GM23338 (cell line): ENCODE data around the gene TNIP2. TPM values are rescaled to one million over a fixed set of nuclear protein-coding genes. Genes with fewer than 3 reads are reported as not detected.

ENCODE experiments used
- ATAC-seq: fragments of 200-7000 bp; cut with Tn5 transposase; 3 replicates; pipeline ENCODE4 v1.9.1; 2020
- DNase-seq: peaks from one replicate; pipeline ENCODE4 v3.0.0-alpha.2; 2015; ENCODE audit warnings: low spot score
- H2AFZ ChIP-seq: fragments of 200-600 bp; sonication (generic); 2 replicates; pipeline ENCODE4 v1.8.0; 2016; ENCODE audit warnings: antibody characterized with exemption, mild to moderate bottlenecking, moderate library complexity
- H3F3A ChIP-seq: fragments of 200-600 bp; sonication (generic); replicated peaks from 2 replicates; pipeline ENCODE4 v1.8.0; 2017; ENCODE audit warnings: antibody characterized with exemption, mixed run types, low read depth
- H3K27ac ChIP-seq: fragments of 200-600 bp; sonication (generic); 2 replicates; pipeline ENCODE4 v1.6.1; 2016; ENCODE audit warnings: low read depth
- H3K27me3 ChIP-seq: fragments of 200-600 bp; sonication (generic); 2 replicates; pipeline ENCODE4 v1.8.0; 2016; ENCODE audit warnings: mild to moderate bottlenecking, mixed run types, moderate library complexity; ENCODE audit not compliant: insufficient read depth
- H3K36me3 ChIP-seq: fragments of 200-600 bp; sonication (generic); 2 replicates; pipeline ENCODE4 v1.8.0; 2016; ENCODE audit warnings: mild to moderate bottlenecking; ENCODE audit not compliant: insufficient read depth
- H3K4me1 ChIP-seq: fragments of 200-600 bp; sonication (generic); 2 replicates; pipeline ENCODE4 v1.8.0; 2016; ENCODE audit warnings: mild to moderate bottlenecking, moderate library complexity; ENCODE audit not compliant: insufficient read depth
- H3K4me2 ChIP-seq: fragments of 200-600 bp; sonication (generic); 2 replicates; pipeline ENCODE4 v1.7.1; 2017; ENCODE audit warnings: mixed run types
- H3K4me3 ChIP-seq: fragments of 200-600 bp; sonication (generic); 2 replicates; pipeline ENCODE4 v1.6.1; 2016; ENCODE audit warnings: mixed run types
- H3K79me2 ChIP-seq: fragments of 200-600 bp; sonication (generic); replicated peaks from 2 replicates; pipeline ENCODE4 v1.8.0; 2017; ENCODE audit warnings: mild to moderate bottlenecking; ENCODE audit not compliant: insufficient read depth
- H3K9me2 ChIP-seq: fragments of 200-600 bp; sonication (generic); 2 replicates; pipeline ENCODE4 v1.8.0; 2017; ENCODE audit not compliant: insufficient read depth
- H4K20me1 ChIP-seq: fragments of 200-600 bp; sonication (generic); replicated peaks from 2 replicates; pipeline ENCODE4 v1.8.0; 2017; ENCODE audit warnings: mild to moderate bottlenecking; ENCODE audit not compliant: insufficient read depth
- H3K27ac Mint-ChIP-seq: 2 replicates; pipeline ENCODE4 v1.8.0; 2020; ENCODE audit warnings: inconsistent platforms, mild to moderate bottlenecking, moderate library complexity, mixed read lengths
- H3K27me3 Mint-ChIP-seq: 3 replicates; pipeline ENCODE4 v1.8.0; 2022; ENCODE audit warnings: low read depth, mild to moderate bottlenecking, moderate library complexity, mixed read lengths, inconsistent platforms; ENCODE audit not compliant: insufficient read depth, poor library complexity
- H3K36me3 Mint-ChIP-seq: 3 replicates; pipeline ENCODE4 v1.8.0; 2021; ENCODE audit warnings: low read depth, mild to moderate bottlenecking, inconsistent platforms, moderate library complexity, mixed read lengths
- H3K4me1 Mint-ChIP-seq: 3 replicates; pipeline ENCODE4 v1.8.0; 2020; ENCODE audit warnings: mild to moderate bottlenecking, inconsistent platforms, mixed read lengths
- H3K4me3 Mint-ChIP-seq: 3 replicates; pipeline ENCODE4 v1.8.0; 2021; ENCODE audit warnings: moderate library complexity, mild to moderate bottlenecking, inconsistent platforms, mixed read lengths
- H3K9me3 Mint-ChIP-seq: 3 replicates; pipeline ENCODE4 v1.8.0; 2020; ENCODE audit warnings: moderate library complexity, mild to moderate bottlenecking, inconsistent platforms, mixed read lengths
- NANOG ChIP-seq: IDR thresholded peaks from 2 replicates; pipeline ENCODE4 v1.6.1; 2016; ENCODE audit warnings: antibody characterized with exemption, borderline replicate concordance
- polyA plus RNA-seq: library from polyadenylated mRNA; unstranded; fragments of >200 nt; fragmentation: Nextera tagmentation; extraction: Ambion mirVana; gene quantifications from 2 replicates; pipeline ENCODE4 v1.2.1, GENCODE V29; 2016
- total RNA-seq: library from RNA; depleted of rRNA; stranded (reverse); fragments of >200 nt; shearing (Covaris generic); gene quantifications from 2 replicates; pipeline ENCODE4 v1.2.3, GENCODE V29; 2014
- TF ChIP-seq, protein P1 (sequence below): fragments of 250-450 bp; sonication (Bioruptor Pico); IDR thresholded peaks from 2 replicates; pipeline ENCODE4 v1.5.0; 2020; ENCODE audit warnings: mild to moderate bottlenecking, moderate library complexity
- TF ChIP-seq, protein P2 (sequence below): IDR thresholded peaks from 2 replicates; pipeline ENCODE4 v1.6.1; 2016; ENCODE audit warnings: antibody characterized with exemption

The TNIP2 gene
- total and polyA plus RNA-seq, 2 experiments from 2014 or later = 34.8 to 61.4 TPM

DNA sequence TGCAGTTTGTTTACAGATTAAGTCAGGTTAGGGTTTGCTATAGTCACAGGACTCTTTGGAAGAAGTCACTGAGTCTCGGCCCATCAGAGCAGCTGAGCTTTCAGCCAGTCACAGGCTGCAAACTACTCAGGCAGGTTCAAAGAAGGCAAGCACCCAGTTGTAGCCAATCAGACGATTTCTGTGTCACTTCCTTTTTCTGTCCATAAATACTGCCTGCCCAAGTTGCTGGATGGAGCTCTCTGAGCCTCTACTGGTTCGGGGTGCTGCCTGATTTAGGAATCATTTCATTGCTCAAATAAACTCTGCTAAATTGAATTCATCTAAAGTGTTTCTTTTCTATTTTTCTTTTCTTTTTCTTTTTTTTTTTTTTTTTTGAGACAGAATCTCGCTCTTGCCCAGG lies 29.5 kb upstream of the TNIP2 start (continued):
- TF ChIP-seq, protein P1, sequence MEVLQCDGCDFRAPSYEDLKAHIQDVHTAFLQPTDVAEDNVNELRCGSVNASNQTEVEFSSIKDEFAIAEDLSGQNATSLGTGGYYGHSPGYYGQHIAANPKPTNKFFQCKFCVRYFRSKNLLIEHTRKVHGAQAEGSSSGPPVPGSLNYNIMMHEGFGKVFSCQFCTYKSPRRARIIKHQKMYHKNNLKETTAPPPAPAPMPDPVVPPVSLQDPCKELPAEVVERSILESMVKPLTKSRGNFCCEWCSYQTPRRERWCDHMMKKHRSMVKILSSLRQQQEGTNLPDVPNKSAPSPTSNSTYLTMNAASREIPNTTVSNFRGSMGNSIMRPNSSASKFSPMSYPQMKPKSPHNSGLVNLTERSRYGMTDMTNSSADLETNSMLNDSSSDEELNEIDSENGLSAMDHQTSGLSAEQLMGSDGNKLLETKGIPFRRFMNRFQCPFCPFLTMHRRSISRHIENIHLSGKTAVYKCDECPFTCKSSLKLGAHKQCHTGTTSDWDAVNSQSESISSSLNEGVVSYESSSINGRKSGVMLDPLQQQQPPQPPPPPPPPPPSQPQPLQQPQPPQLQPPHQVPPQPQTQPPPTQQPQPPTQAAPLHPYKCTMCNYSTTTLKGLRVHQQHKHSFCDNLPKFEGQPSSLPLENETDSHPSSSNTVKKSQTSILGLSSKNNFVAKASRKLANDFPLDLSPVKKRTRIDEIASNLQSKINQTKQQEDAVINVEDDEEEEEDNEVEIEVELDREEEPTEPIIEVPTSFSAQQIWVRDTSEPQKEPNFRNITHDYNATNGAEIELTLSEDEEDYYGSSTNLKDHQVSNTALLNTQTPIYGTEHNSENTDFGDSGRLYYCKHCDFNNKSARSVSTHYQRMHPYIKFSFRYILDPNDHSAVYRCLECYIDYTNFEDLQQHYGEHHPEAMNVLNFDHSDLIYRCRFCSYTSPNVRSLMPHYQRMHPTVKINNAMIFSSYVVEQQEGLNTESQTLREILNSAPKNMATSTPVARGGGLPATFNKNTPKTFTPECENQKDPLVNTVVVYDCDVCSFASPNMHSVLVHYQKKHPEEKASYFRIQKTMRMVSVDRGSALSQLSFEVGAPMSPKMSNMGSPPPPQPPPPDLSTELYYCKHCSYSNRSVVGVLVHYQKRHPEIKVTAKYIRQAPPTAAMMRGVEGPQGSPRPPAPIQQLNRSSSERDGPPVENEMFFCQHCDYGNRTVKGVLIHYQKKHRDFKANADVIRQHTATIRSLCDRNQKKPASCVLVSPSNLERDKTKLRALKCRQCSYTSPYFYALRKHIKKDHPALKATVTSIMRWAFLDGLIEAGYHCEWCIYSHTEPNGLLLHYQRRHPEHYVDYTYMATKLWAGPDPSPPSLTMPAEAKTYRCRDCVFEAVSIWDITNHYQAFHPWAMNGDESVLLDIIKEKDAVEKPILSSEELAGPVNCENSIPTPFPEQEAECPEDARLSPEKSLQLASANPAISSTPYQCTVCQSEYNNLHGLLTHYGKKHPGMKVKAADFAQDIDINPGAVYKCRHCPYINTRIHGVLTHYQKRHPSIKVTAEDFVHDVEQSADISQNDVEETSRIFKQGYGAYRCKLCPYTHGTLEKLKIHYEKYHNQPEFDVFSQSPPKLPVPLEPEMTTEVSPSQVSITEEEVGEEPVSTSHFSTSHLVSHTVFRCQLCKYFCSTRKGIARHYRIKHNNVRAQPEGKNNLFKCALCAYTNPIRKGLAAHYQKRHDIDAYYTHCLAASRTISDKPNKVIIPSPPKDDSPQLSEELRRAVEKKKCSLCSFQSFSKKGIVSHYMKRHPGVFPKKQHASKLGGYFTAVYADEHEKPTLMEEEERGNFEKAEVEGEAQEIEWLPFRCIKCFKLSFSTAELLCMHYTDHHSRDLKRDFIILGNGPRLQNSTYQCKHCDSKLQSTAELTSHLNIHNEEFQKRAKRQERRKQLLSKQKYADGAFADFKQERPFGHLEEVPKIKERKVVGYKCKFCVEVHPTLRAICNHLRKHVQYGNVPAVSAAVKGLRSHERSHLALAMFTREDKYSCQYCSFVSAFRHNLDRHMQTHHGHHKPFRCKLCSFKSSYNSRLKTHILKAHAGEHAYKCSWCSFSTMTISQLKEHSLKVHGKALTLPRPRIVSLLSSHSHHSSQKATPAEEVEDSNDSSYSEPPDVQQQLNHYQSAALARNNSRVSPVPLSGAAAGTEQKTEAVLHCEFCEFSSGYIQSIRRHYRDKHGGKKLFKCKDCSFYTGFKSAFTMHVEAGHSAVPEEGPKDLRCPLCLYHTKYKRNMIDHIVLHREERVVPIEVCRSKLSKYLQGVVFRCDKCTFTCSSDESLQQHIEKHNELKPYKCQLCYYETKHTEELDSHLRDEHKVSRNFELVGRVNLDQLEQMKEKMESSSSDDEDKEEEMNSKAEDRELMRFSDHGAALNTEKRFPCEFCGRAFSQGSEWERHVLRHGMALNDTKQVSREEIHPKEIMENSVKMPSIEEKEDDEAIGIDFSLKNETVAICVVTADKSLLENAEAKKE = no peak
- TF ChIP-seq, protein P2, sequence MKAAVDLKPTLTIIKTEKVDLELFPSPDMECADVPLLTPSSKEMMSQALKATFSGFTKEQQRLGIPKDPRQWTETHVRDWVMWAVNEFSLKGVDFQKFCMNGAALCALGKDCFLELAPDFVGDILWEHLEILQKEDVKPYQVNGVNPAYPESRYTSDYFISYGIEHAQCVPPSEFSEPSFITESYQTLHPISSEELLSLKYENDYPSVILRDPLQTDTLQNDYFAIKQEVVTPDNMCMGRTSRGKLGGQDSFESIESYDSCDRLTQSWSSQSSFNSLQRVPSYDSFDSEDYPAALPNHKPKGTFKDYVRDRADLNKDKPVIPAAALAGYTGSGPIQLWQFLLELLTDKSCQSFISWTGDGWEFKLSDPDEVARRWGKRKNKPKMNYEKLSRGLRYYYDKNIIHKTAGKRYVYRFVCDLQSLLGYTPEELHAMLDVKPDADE = no peak
- TF ChIP-seq NANOG = no peak

GRCh38 chr4:2783790-2784189 lies 27.7 kb upstream of the TNIP2 start:
- Histone ChIP-seq H2AFZ (no peak overlapping the region), H3K27me3 (no peaks in the 10 kb centered on the region), H3K36me3 (no peaks in the 10 kb centered on the region), H3K79me2 (no peaks in the 10 kb centered on the region), H3K27ac (no peak overlapping the region), H3K9me2 (no peaks in the 10 kb centered on the region), H3K4me3 (no peak overlapping the region), H3K4me2 (no peak overlapping the region), H3K4me1 (peaks cover 9% of the 10 kb centered on the region), H4K20me1 (no peaks in the 10 kb centered on the region), H3F3A (peaks cover 14% of the 10 kb centered on the region; the same call in 1 of the 2 replicates)
- peaks cover 2% of the 10 kb centered on the region for H3K27me3 Mint-ChIP-seq
- TF ChIP-seq, protein P1 = no peak
- no peak overlapping the region for H3K4me3 Mint-ChIP-seq
- peaks cover 6% of the 10 kb centered on the region; the same call in 2 of the 3 replicates for H3K9me3 Mint-ChIP-seq
- H3K36me3 Mint-ChIP-seq = peaks cover 2% of the 10 kb centered on the region; the same call in 1 of the 3 replicates
- H3K27ac Mint-ChIP-seq = no peak overlapping the region
- DNase-seq (no peak), ATAC-seq (no peak)
- H3K4me1 Mint-ChIP-seq = peaks cover 18% of the 10 kb centered on the region
